HG02642 (cell line): ENCODE results near the gene TNF.

Experiments used
- ATAC-seq: cut with Tn5 transposase; IDR thresholded peaks from one replicate; pipeline ENCODE4 v1.9.1; 2021; ENCODE audit warnings: mild to moderate bottlenecking; ENCODE audit not compliant: unreplicated experiment, poor library complexity

Gene TNF

GRCh38 chr6:31568537-31568961, 6.8 kb upstream of the TNF start:
- peak; percentile 63 for ATAC-seq

DNA sequence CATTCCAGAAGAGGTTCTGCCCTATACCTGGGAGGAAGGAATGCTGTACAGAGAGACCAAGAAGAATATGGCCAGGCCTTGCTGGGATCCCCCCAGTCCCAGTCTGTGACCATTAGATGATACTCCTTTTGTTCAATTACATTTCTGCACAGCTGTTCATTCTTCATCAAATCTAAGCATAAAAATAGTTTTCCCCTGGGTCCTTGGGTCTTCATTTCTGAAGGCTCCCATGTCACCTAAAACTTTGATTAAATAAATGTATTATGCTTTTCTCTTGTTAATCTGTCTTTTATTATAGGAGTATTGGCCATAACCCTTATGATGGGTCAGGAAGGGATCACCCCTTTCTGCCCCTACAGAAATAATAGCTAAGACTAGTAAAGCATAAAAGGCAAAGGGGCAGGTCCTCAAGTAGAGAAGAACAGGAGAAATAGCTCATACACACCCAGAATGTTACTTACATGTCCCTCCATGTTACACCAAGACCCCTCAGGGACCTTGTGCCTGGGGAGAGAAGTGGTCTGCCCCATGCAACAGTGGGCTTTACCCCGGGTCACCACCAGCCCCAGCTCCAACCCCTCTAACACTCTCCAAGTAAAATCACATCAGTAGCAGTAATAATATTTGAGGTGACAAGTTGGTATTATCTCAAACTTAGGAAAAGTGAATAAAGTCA, 5.4 kb upstream of the TNF start:
- ATAC-seq: no peak

DNA sequence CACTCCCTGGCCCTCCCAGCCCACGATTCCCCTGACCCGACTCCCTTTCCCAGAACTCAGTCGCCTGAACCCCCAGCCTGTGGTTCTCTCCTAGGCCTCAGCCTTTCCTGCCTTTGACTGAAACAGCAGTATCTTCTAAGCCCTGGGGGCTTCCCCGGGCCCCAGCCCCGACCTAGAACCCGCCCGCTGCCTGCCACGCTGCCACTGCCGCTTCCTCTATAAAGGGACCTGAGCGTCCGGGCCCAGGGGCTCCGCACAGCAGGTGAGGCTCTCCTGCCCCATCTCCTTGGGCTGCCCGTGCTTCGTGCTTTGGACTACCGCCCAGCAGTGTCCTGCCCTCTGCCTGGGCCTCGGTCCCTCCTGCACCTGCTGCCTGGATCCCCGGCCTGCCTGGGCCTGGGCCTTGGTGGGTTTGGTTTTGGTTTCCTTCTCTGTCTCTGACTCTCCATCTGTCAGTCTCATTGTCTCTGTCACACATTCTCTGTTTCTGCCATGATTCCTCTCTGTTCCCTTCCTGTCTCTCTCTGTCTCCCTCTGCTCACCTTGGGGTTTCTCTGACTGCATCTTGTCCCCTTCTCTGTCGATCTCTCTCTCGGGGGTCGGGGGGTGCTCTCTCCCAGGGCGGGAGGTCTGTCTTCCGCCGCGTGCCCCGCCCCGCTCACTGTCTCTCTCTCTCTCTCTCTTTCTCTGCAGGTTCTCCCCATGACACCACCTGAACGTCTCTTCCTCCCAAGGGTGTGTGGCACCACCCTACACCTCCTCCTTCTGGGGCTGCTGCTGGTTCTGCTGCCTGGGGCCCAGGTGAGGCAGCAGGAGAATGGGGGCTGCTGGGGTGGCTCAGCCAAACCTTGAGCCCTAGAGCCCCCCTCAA, 3.1 kb upstream of the TNF start, which contains the start of gene LTA:
TSS of gene LTA (plus strand) at position 249 of the 871 bp plus-strand sequence. CDS start at position 703, 454 bp downstream.
- peak; percentile 36 for ATAC-seq

GRCh38 chr6:31573239-31574105, 1.9 kb upstream of the TNF start:
- ATAC-seq: no peak

DNA sequence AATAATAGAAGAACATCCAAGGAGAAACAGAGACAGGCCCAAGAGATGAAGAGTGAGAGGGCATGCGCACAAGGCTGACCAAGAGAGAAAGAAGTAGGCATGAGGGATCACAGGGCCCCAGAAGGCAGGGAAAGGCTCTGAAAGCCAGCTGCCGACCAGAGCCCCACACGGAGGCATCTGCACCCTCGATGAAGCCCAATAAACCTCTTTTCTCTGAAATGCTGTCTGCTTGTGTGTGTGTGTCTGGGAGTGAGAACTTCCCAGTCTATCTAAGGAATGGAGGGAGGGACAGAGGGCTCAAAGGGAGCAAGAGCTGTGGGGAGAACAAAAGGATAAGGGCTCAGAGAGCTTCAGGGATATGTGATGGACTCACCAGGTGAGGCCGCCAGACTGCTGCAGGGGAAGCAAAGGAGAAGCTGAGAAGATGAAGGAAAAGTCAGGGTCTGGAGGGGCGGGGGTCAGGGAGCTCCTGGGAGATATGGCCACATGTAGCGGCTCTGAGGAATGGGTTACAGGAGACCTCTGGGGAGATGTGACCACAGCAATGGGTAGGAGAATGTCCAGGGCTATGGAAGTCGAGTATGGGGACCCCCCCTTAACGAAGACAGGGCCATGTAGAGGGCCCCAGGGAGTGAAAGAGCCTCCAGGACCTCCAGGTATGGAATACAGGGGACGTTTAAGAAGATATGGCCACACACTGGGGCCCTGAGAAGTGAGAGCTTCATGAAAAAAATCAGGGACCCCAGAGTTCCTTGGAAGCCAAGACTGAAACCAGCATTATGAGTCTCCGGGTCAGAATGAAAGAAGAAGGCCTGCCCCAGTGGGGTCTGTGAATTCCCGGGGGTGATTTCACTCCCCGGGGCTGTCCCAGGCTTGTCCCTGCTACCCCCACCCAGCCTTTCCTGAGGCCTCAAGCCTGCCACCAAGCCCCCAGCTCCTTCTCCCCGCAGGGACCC, 981 bp upstream of the TNF start:
- no peak for ATAC-seq

GRCh38 chr6:31575952-31576685, 754 bp downstream of the TNF start:
- ATAC-seq: no peak

GRCh38 chr6:31576897-31577578, 1.7 kb downstream of the TNF start:
- ATAC-seq: no peak

GRCh38 chr6:31577579-31577966, 2.2 kb downstream of the TNF start:
- no peak for ATAC-seq

DNA sequence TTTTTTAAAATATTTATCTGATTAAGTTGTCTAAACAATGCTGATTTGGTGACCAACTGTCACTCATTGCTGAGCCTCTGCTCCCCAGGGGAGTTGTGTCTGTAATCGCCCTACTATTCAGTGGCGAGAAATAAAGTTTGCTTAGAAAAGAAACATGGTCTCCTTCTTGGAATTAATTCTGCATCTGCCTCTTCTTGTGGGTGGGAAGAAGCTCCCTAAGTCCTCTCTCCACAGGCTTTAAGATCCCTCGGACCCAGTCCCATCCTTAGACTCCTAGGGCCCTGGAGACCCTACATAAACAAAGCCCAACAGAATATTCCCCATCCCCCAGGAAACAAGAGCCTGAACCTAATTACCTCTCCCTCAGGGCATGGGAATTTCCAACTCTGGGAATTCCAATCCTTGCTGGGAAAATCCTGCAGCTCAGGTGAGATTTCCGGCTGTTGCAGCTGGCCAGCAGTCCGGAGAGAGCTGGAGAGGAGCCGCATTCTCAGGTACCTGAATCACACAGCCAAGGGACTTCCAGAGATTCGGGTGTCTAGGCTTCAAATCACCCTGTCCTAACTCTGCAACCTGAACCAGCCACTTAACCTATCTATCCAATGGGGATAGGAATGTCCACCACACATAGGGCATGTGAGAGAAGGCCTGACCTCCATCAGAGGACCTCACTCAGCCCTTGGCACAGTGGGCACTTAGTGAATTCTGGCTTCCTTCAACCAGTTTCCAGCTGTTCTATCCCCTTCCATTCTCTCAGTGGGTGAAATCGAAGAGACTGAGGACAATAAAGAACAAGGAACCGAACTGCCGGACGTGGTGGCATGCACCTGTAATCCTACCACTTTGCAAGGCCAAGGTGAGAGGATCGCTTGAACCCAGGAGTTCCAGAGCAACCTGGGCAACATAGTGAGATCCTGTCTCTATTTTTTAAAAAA, 3.1 kb downstream of the TNF start:
- no peak for ATAC-seq

DNA sequence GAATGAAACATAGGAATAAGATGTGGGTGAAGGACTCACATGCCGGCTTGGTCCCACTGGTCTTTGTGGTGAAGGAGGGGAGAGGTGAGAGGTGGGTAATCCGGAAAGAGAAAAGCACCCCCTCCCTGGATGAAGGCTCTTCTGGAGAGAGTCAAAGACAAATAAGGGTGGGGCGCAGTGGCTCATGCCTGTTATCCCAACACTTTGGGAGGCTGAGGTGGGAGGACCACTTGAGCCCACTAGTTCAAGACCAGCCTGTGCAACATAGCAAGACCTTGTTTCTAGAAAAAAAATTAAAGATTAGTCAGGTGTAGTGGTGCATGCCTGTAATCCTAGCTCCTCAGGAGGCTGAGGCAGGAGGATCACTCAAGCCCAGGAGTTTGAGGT, 3.7 kb downstream of the TNF start:
- ATAC-seq: no peak

DNA sequence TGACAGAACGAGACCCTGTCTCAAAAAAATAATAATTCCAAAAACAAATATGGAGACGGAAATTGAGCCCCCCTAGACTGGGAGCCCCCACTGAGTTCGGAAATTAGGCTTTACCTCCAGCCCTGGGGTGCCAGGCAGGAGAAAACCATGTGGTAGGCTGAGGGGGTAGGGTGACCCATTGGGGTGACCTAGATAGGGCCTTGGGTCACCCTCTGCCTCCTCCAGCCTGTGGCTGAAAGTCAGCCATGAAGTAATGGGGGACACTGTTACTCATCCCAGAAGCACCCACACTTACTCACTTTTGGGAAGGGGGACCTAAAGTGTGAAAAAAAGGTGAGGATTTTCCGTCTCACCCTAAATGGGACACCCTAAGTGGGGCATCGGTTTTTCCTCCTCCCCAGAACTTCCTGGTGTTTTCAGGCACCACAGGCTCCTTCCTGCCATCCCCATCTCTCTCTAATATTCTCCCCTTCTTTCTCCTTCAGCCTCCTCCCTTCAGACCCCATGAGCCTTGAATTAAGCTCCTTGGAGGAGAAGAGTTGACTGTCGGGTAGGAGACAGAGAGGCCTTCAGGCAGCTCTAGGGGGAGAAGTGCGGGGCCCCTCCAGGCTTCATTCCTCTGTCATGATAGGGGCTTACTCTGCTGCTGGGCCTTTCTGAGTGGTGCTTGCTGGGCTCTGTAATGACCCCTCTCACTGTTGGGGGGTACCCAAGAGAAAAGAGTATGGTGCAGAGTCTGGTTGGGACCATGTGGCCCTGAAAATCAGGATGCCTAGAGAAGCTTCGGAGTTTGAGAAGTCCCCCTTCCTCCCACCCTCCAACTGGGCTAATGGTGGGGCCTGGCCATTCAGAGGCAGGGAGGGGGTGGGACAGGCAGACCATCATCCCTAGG, 4.4 kb downstream of the TNF start:
- ATAC-seq: no peak

- no peak for ATAC-seq
Observed at GRCh38 chr6:31580438-31580740, 5.0 kb downstream of the TNF start.

DNA sequence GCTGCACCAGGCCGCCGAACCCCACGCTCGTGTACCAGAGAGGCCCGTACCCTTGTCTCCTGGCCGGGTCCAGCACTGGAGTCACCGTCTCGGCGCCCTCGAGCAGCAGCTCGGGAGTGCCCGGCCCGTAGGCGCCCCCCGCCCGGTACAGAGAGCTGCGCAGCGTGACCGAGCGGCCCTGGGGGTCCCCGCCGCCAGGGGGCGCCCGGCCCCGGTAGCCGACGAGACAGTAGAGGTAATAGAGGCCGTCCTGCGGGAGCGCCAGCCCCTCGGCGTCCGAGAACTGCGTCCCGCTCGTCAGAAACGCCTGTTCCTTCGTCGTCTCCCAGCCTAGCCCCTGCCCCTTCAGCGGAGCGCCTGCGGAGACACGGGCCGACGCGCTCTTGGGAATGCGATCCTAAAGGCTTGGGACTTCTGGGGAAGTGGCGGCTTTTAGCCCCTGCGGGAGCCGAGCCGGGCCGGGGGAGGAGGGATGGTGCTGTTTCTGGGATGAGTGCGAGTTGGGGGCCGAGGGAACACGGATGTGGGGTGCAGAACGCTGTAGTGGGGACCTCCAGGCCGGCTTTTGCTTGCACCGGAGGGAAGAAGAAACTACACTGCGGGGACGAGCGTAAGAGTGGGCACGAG, 5.6 kb downstream of the TNF start:
- ATAC-seq: peak; percentile 69

- ATAC-seq: no peak
Observed at GRCh38 chr6:31581434-31582229, 6.3 kb downstream of the TNF start.

GRCh38 chr6:31582230-31582643, 6.9 kb downstream of the TNF start, which contains the start of gene LTB:
LTB (minus strand) TSS chr6:31582424; CDS start chr6:31582417, 7 bp downstream.
- ATAC-seq: no peak
